GM12873 (cell line): Measurements from ENCODE around the gene ARID5B.

ENCODE experiments used
- TF ChIP-seq, protein P1 (sequence below): IDR thresholded peaks from 2 replicates; pipeline ENCODE4 v1.5.1; 2012; ENCODE audit warnings: low read depth, mild to moderate bottlenecking, moderate library complexity, low read length, control low read depth; ENCODE audit not compliant: insufficient read depth; ENCODE audit errors: missing control alignments

ARID5B gene

DNA sequence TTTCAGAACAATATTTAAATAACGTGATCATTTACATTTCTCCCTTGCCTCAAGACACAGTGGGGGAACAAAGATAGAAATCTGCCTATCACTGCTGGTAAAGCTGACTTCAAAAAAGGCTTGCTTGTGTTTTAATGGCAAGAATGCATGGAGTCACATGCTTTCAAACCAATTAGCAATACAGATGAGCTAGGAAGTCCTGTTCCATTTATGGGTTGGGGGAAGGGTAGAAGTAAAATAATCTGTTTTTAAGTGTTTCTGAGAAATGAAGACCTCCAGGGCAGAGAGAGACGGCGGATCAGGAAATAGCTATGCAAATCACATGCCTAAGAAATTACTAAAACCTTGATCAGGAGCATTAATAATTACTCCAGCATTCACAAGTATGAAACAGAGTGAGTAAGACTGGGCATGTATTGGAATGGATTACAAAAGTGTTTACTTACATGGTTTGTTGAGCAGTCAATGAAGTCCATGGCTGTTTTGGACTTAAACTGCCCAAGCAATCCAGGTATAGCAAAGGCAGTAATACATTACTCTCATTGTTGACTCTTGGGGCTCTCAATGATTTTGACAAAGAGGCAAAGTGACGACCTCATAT is 142.0 kb downstream of the ARID5B start:
- TF ChIP-seq, protein P1, sequence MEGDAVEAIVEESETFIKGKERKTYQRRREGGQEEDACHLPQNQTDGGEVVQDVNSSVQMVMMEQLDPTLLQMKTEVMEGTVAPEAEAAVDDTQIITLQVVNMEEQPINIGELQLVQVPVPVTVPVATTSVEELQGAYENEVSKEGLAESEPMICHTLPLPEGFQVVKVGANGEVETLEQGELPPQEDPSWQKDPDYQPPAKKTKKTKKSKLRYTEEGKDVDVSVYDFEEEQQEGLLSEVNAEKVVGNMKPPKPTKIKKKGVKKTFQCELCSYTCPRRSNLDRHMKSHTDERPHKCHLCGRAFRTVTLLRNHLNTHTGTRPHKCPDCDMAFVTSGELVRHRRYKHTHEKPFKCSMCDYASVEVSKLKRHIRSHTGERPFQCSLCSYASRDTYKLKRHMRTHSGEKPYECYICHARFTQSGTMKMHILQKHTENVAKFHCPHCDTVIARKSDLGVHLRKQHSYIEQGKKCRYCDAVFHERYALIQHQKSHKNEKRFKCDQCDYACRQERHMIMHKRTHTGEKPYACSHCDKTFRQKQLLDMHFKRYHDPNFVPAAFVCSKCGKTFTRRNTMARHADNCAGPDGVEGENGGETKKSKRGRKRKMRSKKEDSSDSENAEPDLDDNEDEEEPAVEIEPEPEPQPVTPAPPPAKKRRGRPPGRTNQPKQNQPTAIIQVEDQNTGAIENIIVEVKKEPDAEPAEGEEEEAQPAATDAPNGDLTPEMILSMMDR, result no peak

DNA sequence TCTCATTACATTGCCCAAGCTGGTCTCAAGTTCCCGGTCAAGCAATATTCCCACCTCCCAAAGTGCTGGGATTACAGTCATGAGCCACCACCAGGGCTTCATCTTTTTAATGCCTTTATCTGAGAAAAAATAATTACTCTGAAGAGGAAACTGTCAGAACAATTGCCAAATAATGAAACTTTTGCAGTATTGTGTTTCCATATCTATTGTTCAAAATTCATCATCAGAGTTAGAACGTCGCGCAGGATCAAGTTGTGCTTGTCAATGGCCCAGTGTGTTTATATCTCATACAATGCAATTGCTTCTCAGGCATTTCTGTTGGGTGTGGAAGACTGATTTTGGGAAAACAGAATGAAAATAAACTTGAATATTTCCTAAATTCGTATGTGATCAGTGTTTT is 143.1 kb downstream of the ARID5B start:
- TF ChIP-seq, protein P1, result no peak

DNA sequence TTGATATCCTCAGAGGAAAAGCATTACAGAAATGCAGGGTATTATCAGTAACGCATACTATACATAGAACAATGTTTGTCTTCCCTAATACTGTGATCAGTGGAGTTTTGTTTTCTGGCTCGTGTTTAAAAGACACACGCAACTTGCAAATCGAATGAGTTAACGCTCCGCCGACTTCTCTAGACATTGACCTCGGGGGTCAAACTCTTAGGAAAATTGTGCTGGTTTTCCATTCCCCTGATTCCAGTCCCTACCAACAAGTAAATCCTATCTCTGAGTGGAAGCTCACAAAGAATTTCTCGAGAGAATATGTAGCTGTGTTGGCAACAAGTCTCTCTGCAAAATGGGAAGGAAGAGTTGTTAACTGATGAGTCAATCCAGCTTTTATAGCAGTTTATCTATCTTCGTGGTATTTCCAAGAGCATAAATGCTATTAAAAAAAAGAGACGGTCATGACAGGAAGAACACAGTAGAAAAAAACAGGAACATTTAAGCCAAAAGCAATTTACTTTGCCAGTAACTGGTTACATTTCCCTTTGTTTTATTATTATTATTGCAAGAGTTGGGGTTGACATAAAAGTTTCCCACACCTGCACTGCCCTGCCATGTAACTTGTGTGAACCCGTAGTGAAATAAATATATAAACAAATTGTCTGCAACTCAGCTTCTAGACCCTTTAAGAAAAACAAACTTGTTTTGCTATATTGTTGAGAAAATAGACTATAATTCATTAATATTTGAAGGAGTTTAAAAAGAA is 144.4 kb downstream of the ARID5B start:
- TF ChIP-seq, protein P1, result no peak

DNA sequence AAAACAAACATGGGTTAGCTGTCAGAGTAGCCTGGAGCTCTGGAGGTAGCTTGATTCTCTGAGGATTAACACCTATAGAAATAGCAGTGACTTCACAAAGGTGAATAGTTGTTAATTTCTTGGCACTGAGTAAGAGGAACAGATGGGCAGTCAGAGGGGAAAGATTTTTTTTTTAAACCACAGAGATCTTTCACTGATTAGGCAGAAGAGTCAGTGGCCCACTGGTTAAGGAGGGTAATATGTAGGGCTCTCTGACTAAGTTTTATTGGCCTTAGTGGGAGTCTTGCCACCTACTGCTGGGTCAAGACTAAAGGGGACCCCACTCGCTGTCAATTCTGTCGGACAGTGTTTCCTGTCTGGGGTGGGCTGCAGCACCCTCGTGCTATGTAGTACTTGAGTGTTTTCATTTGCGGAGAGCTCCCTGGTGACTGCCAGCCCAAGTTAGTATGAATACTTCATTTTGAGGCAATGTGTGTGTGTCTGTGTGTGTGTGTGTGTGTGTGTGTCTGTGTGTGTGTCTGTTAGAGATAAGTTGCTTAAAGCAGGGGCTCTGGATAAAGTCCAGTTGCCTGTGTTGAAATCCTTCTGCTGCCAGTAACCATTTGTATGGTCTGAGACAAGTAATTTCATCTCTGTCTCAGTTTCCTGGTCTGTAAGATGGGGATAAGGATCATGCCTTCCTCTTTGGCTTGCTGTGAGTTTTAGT is 145.2 kb downstream of the ARID5B start:
- TF ChIP-seq, protein P1, result no peak

DNA sequence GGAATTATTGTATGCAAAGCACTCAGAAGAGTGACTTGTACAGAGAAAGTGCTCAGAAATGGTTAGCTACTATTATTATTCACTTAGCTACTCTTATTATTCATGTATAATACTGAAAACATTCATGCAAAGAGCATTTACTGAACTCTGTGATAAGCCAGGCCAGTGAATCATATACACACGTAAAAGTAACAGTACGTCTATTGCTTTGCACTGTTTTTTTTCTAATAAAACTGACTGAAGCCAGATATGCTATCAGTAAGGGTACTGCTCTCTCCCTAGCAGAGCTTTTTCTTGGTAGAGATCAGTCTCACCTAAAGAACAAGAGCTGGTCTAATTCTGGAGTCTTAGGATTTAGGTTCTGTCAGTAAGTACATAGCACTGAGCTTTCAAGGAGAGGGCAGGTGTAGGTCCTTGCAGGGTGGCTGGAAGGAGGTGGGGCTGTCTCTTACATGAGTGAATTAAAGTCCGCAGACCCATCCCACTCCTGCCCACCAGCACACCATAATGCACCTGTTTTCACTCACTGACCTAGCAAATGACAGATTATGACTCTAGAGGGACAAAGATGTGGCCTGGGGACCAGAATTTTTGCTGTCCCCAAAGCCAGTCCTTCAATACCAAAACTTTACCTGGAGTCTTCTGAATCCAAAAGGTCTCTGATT is 145.9 kb downstream of the ARID5B start:
- TF ChIP-seq, protein P1, result no peak

DNA sequence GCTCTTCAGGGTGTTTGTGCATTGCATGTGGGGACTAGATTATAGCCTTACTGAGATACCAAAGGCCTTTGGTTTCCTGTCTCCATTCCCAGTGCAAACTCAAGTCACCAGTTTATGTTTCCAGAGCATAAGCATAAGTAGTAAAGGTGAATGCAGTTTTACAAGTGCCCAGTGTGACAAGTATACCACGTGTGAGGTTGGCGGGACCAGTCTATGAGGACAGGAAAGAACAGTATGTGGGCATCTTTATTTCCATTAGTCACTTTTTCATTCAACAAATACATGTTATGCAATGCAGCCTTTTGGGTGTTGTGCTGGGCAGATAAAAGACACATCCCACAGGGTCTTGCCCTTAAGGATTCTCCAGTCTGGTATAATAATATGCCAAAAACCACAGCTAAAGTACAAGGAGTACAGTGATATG is 146.5 kb downstream of the ARID5B start:
- TF ChIP-seq, protein P1, result no peak

DNA sequence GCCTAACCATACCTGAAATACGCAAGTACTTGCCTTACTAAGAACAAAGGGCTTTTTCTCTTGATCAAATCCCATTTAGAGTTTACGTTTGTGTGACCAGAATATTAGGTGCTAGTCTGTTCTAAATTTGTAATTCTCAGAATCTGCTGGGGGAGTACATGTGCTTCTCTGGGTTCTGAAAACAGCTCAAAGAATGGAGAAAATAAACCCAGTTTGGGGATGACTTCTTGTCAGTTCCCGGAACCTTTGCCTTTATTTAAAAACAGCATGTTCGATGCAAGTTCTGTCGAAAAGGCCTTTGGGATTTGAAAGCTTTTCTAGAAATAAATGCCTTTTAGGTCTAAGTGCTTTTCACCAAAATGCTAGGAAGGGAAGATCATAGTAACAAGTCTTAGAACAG is 147.0 kb downstream of the ARID5B start:
- TF ChIP-seq, protein P1, result no peak
